Gastroesophageal sphincter (tissue), 4 donors: ENCODE data around the gene ANKRD66. TPM values are rescaled to one million over a fixed set of nuclear protein-coding genes. Genes with fewer than 3 reads are reported as not detected.

Source experiments
- ATAC-seq: fragments of 150-250 bp; one replicate; pipeline ENCODE4 v1.9.1; 2016; ENCODE audit warnings: mild to moderate bottlenecking, moderate library complexity
- H3K27ac ChIP-seq, 4 donors: fragments of 200-600 bp; sonication (generic) in 3 of 4; 1 replicate in 3 of 4; 2 replicates in 1 of 4; pipeline ENCODE4 v1.5.1; 2016 to 2019
- H3K27me3 ChIP-seq: fragments of 200-600 bp; sonication (generic); one replicate; pipeline ENCODE4 v1.5.1; 2019
- H3K36me3 ChIP-seq, 2 donors: fragments of 200-600 bp; sonication (generic); one replicate each; pipeline ENCODE4 v1.5.1; 2019; ENCODE audit warnings: control low read depth in 1 of 2
- H3K4me1 ChIP-seq, 3 donors: fragments of 200-600 bp; sonication (generic); 1 replicate in 2 of 3; 2 replicates in 1 of 3; pipeline ENCODE4 v1.5.1; 2016 to 2019; ENCODE audit warnings: control low read depth in 2 of 3
- H3K4me3 ChIP-seq, 2 donors: fragments of 200-600 bp; sonication (generic); one replicate each; pipeline ENCODE4 v1.5.1; 2019; ENCODE audit warnings: mild to moderate bottlenecking in 1 of 2, moderate library complexity in 1 of 2
- H3K9me3 ChIP-seq, 3 donors: fragments of 200-600 bp; sonication (generic); one replicate each; pipeline ENCODE4 v1.5.1; 2017 to 2019; ENCODE audit warnings: control low read depth in 2 of 3
- EP300 ChIP-seq: sonication (generic); formaldehyde crosslinking; IDR thresholded peaks from one replicate; pipeline ENCODE4 v1.6.1; 2017; ENCODE audit warnings: antibody characterized with exemption, mild to moderate bottlenecking
- POLR2A ChIP-seq, 2 donors: fragments of 450-650 bp; IDR thresholded peaks; one replicate each; pipeline ENCODE4 v1.6.1; 2017; ENCODE audit warnings: antibody characterized with exemption in 2 of 2, mild to moderate bottlenecking in 2 of 2, moderate library complexity in 1 of 2
- POLR2AphosphoS5 ChIP-seq: sonication (generic); formaldehyde crosslinking; IDR thresholded peaks from one replicate; pipeline ENCODE4 v1.6.1; 2017; ENCODE audit warnings: antibody characterized with exemption
- WGBS, 2 donors: methylation state at CpG; one replicate each; pipeline ENCODE4 v1.1.5; 2018; ENCODE audit warnings: low coverage in 1 of 2; 5-methylcytosine and 5-hydroxymethylcytosine counted together
- total RNA-seq, 4 donors: library from RNA; depleted of rRNA; stranded (reverse); fragments of >200 nt; gene quantifications; one replicate each; pipeline ENCODE4 v1.1.0, GENCODE V29; 2016
- TF ChIP-seq, protein P1 (sequence below), 4 experiments: fragments of 200-600 bp in 2 of 4; fragments of 450-650 bp in 2 of 4; sonication (generic) in 1 of 4; IDR thresholded peaks; one replicate each; pipeline ENCODE4 v1.5.1; 2017 to 2019; ENCODE audit warnings: antibody characterized with exemption in 4 of 4, mild to moderate bottlenecking in 2 of 4, moderate library complexity in 2 of 4

ANKRD66 gene
- total RNA-seq = under 1 TPM in 1 of 4 donors, not detected in 3; 0.15 TPM

DNA sequence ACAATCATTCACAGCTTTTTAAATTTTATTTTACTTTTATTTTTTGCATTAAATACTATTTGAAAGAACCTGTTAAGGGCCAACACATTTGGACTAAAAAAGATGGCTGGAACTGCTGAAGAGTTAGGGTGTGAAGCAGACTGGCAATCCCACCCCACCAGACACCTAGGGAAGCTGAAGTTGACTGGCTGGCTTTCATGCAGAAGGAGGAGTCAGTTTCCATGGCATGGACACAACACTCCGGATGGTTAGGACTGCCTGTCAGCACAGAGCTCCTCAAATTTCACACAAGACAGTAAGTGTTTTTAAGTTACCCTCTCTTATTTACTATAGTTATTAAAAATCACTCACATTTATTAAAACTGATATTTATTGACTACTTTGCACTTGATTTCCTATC is at the start of gene ANKRD66:
Gene ANKRD66 (plus strand): TSS at position 238 of the 400 bp plus-strand sequence. CDS start 5,016 bp downstream, outside the sequence.
- no peak for ATAC-seq
- no peaks in the 10 kb centered on the region for H3K9me3 ChIP-seq
- H3K4me3 ChIP-seq = no peak within 1 kb of the TSS
- no peaks in the 10 kb centered on the region for H3K36me3 ChIP-seq
- WGBS, 2 donors = 38 to 55% methylated on average over 1 of the region's 1 CpG
- H3K27me3 ChIP-seq = no peaks in the 10 kb centered on the region
- H3K27ac ChIP-seq = no peak within 1 kb of the TSS
- TF ChIP-seq POLR2AphosphoS5 (no peak), EP300 (no peak)
- TF ChIP-seq, protein P1, sequence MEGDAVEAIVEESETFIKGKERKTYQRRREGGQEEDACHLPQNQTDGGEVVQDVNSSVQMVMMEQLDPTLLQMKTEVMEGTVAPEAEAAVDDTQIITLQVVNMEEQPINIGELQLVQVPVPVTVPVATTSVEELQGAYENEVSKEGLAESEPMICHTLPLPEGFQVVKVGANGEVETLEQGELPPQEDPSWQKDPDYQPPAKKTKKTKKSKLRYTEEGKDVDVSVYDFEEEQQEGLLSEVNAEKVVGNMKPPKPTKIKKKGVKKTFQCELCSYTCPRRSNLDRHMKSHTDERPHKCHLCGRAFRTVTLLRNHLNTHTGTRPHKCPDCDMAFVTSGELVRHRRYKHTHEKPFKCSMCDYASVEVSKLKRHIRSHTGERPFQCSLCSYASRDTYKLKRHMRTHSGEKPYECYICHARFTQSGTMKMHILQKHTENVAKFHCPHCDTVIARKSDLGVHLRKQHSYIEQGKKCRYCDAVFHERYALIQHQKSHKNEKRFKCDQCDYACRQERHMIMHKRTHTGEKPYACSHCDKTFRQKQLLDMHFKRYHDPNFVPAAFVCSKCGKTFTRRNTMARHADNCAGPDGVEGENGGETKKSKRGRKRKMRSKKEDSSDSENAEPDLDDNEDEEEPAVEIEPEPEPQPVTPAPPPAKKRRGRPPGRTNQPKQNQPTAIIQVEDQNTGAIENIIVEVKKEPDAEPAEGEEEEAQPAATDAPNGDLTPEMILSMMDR (IDR thresholded peaks at IDR 0.05) = no peak
- no peaks in the 10 kb centered on the region for H3K4me1 ChIP-seq

DNA sequence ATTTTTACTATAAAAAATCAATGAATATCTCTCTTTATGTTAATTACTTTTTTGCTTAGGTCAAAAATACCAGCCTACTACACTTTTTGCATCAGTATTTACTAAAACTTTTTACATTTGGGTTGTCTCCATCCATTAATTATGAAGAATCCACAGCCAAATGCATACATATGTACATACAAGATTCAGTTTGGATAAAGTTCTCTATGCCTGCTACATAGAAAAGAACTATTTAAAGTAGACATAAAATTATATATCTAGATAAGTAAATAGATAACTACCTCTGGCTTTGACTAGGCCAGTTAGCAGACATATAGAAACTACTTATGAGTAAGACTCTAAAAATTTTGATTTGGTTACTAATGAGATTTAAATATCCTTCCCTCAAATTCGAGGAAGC is 46.8 kb upstream of the ANKRD66 start:
- Histone ChIP-seq H3K27me3 (no peaks in the 10 kb centered on the region), H3K4me3 (no peak overlapping the region), H3K9me3 (no peaks in the 10 kb centered on the region), H3K4me1 (no peaks in the 10 kb centered on the region), H3K27ac (no peak overlapping the region), H3K36me3 (no peaks in the 10 kb centered on the region)
- no peak for ATAC-seq
- 73 to 93% methylated on average over 1 of the region's 1 CpG for WGBS, 2 donors
- TF ChIP-seq, protein P1 (IDR thresholded peaks at IDR 0.05) = no peak
- TF ChIP-seq POLR2AphosphoS5 (no peak), EP300 (no peak), POLR2A (IDR thresholded peaks at IDR 0.05) (no peak)

DNA sequence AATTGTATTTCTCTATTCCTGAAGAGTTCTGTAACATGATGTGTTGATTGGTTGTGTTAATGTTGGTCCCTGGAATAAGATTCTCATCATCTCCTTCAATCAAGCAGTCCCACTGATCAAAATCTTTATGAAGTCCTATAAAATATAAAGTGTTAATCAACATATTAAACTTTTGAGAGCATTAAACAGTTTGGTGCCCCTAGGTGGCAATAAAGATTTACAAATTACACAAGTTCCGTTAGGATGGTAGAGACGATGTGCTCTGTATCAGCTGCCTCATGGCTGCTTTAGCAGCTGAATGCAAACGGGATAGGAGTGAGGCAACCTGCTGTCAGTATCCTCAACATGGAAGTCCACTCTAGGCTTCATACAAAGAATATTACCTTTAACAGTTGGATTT is 42.2 kb upstream of the ANKRD66 start:
- H3K4me3 ChIP-seq = no peak overlapping the region
- 13 to 24% methylated on average over 3 of the region's 3 CpGs for WGBS, 2 donors
- TF ChIP-seq, protein P1 (IDR thresholded peaks at IDR 0.05) = peak in 1 of 4 experiments; percentile 5
- TF ChIP-seq EP300 = no peak
- no peak overlapping the region for H3K27ac ChIP-seq
- ATAC-seq = no peak
- H3K4me1 ChIP-seq = no peaks in the 10 kb centered on the region
- H3K9me3 ChIP-seq = no peaks in the 10 kb centered on the region
- no peaks in the 10 kb centered on the region for H3K27me3 ChIP-seq
- no peaks in the 10 kb centered on the region for H3K36me3 ChIP-seq

DNA sequence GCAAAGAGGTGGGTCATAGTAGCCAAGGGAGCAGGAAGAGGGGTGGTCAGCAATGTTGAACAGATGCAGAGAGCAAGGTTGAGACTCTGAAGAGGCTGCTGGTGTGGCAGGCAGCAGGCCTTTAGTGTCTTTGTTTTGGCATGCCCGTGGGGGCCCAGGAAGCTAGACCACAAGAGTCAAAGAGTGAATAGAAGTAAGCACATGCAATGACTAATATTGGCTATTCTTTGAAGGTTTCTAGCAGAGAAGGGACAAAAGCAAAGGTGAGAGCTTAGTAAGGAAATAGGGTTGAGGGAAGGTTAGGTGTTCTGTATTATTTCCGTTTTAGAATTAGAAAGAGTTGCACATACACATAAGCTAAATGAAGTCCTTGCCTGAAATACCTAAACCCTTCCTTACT is 40.3 kb upstream of the ANKRD66 start:
- H3K27ac ChIP-seq = no peak overlapping the region
- no peak overlapping the region for H3K4me3 ChIP-seq
- 94 to 100% methylated on average over 1 to 2 of the region's 2 CpGs for WGBS, 2 donors
- no peaks in the 10 kb centered on the region for H3K4me1 ChIP-seq
- H3K27me3 ChIP-seq = no peaks in the 10 kb centered on the region
- no peak for ATAC-seq
- H3K9me3 ChIP-seq = no peaks in the 10 kb centered on the region
- TF ChIP-seq POLR2AphosphoS5 (no peak), EP300 (no peak), POLR2A (IDR thresholded peaks at IDR 0.05) (no peak)
- TF ChIP-seq, protein P1 (IDR thresholded peaks at IDR 0.05) = no peak
- H3K36me3 ChIP-seq = no peaks in the 10 kb centered on the region

DNA sequence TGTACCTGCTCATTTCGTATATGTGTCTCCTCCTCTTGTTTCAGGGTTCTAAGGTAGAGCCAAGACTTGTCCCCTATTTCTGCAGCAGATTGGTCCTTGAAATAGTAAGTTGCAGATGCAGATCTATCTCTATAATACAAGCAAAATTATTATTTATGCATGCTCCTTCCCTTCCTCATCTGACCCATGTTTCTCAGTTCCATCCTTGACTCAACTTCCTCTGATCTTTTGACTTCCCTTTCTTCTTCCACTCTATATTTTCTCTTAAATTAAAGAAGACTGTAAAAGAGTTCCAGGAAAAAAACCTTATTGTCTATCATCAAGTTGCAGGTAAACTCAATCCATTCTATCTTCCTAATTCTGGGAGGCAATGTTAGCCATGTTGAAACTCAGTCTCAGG is 35.2 kb upstream of the ANKRD66 start:
- no peaks in the 10 kb centered on the region for H3K4me1 ChIP-seq
- WGBS, 2 donors = 93 to 100% methylated on average over 1 of the region's 1 CpG
- H3K36me3 ChIP-seq = no peaks in the 10 kb centered on the region
- no peak overlapping the region for H3K27ac ChIP-seq
- no peaks in the 10 kb centered on the region for H3K9me3 ChIP-seq
- no peaks in the 10 kb centered on the region for H3K27me3 ChIP-seq
- TF ChIP-seq POLR2A (IDR thresholded peaks at IDR 0.05) (no peak), EP300 (no peak), POLR2AphosphoS5 (no peak)
- TF ChIP-seq, protein P1 (IDR thresholded peaks at IDR 0.05) = no peak
- H3K4me3 ChIP-seq = no peak overlapping the region
- ATAC-seq = no peak
